Neural cell (in vitro differentiated cells): ENCODE data around the gene AP4S1. TPM values are rescaled to one million over a fixed set of nuclear protein-coding genes. Genes with fewer than 3 reads are reported as not detected.

ENCODE experiments used
- H2AFZ ChIP-seq: fragments of 200-600, 300-800 bp; sonication (generic), shearing (Covaris generic); 2 replicates; pipeline ENCODE4 v1.6.0; 2014; ENCODE audit warnings: low read depth, mild to moderate bottlenecking, antibody characterized with exemption, low read length, moderate library complexity
- H3F3A ChIP-seq: fragments of 200-600 bp; shearing (Covaris generic); 2 replicates; pipeline ENCODE4 v1.6.1; 2016; ENCODE audit warnings: mild to moderate bottlenecking, moderate library complexity, mixed read lengths, antibody characterized with exemption, low read length; ENCODE audit not compliant: insufficient read depth, poor library complexity, severe bottlenecking
- H3K27ac ChIP-seq: fragments of 200-600, 300-800 bp; sonication (generic), shearing (Covaris generic); 2 replicates; pipeline ENCODE4 v1.5.1; 2014; ENCODE audit warnings: mild to moderate bottlenecking, low read length, moderate library complexity
- H3K27me3 ChIP-seq: fragments of 300-800, 200-600 bp; sonication (generic), shearing (Covaris generic); 2 replicates; pipeline ENCODE4 v1.6.0; 2014; ENCODE audit warnings: mild to moderate bottlenecking, low read depth, low read length, moderate library complexity; ENCODE audit not compliant: insufficient read depth
- H3K36me3 ChIP-seq: fragments of 300-800, 200-600 bp; sonication (generic), shearing (Covaris generic); 2 replicates; pipeline ENCODE4 v1.5.1; 2014; ENCODE audit warnings: mild to moderate bottlenecking, antibody characterized with exemption, low read length, moderate library complexity; ENCODE audit not compliant: insufficient read depth
- H3K4me2 ChIP-seq: fragments of 300-800, 200-600 bp; sonication (generic), shearing (Covaris generic); 2 replicates; pipeline ENCODE4 v1.6.0; 2014; ENCODE audit warnings: mild to moderate bottlenecking, low read length
- H3K4me3 ChIP-seq: fragments of 300-800, 200-600 bp; sonication (generic), shearing (Covaris generic); 2 replicates; pipeline ENCODE4 v1.5.1; 2014; ENCODE audit warnings: mild to moderate bottlenecking, low read length, moderate library complexity
- H3K79me2 ChIP-seq: fragments of 200-600 bp; shearing (Covaris generic); replicated peaks from 2 replicates; pipeline ENCODE4 v1.6.0; 2014; ENCODE audit warnings: mild to moderate bottlenecking, low read length, moderate library complexity; ENCODE audit not compliant: insufficient read depth
- H3K9ac ChIP-seq: fragments of 300-800, 200-600 bp; sonication (generic), shearing (Covaris generic); 2 replicates; pipeline ENCODE4 v1.6.1; 2016; ENCODE audit warnings: mild to moderate bottlenecking, low read length, mixed read lengths
- H3K9me2 ChIP-seq: fragments of 200-600 bp; shearing (Covaris generic); 2 replicates; pipeline ENCODE4 v1.6.1; 2016; ENCODE audit warnings: mild to moderate bottlenecking, low read length, mixed read lengths; ENCODE audit not compliant: insufficient read depth
- H3K9me3 ChIP-seq: fragments of 200-600, 300-800 bp; sonication (generic), shearing (Covaris generic); 2 replicates; pipeline ENCODE4 v1.6.1; 2016; ENCODE audit warnings: mild to moderate bottlenecking, mixed run types, low read length, moderate library complexity, mixed read lengths
- H4K20me1 ChIP-seq: fragments of 200-600 bp; shearing (Covaris generic); 2 replicates; pipeline ENCODE4 v1.6.1; 2016; ENCODE audit warnings: mild to moderate bottlenecking, mixed run types; ENCODE audit not compliant: insufficient read depth
- EP300 ChIP-seq: fragments of 450-650 bp; conservative IDR thresholded peaks from 2 replicates; pipeline ENCODE4 v1.6.1; 2014; ENCODE audit warnings: antibody characterized with exemption, mild to moderate bottlenecking, moderate library complexity; ENCODE audit not compliant: poor library complexity, severe bottlenecking
- EZH2 ChIP-seq: fragments of 200-600, 300-800 bp; shearing (Covaris generic), sonication (generic); IDR thresholded peaks from 2 replicates; pipeline ENCODE4 v1.6.1; 2014; ENCODE audit warnings: antibody characterized with exemption, low read length, borderline replicate concordance, mild to moderate bottlenecking; ENCODE audit not compliant: insufficient read depth, poor library complexity, severe bottlenecking
- MXI1 ChIP-seq: fragments of 450-650 bp; conservative IDR thresholded peaks from 2 replicates; pipeline ENCODE4 v1.6.1; 2014; ENCODE audit warnings: antibody characterized with exemption, mild to moderate bottlenecking; ENCODE audit not compliant: poor library complexity, severe bottlenecking
- POLR2AphosphoS5 ChIP-seq: IDR thresholded peaks from 2 replicates; pipeline ENCODE4 v1.6.1; 2012
- RAD21 ChIP-seq: fragments of 450-650 bp; conservative IDR thresholded peaks from 2 replicates; pipeline ENCODE4 v1.6.1; 2014; ENCODE audit warnings: antibody characterized with exemption, mild to moderate bottlenecking, moderate library complexity
- SMC3 ChIP-seq: fragments of 450-650 bp; conservative IDR thresholded peaks from 2 replicates; pipeline ENCODE4 v1.6.1; 2014; ENCODE audit warnings: antibody characterized with exemption, mild to moderate bottlenecking, moderate library complexity; ENCODE audit not compliant: poor library complexity
- TAF1 ChIP-seq: IDR thresholded peaks from 2 replicates; pipeline ENCODE4 v1.6.1; 2012; ENCODE audit warnings: low read depth
- polyA plus RNA-seq: library from polyadenylated mRNA; depleted of rRNA; stranded (reverse); fragments of >200 nt; gene quantifications from 2 replicates; pipeline ENCODE4 v1.2.3, GENCODE V29; 2014
- TF ChIP-seq, protein P1 (sequence below): IDR thresholded peaks from 2 replicates; pipeline ENCODE4 v1.6.1; 2012; ENCODE audit warnings: borderline replicate concordance
- TF ChIP-seq, protein P2 (sequence below): fragments of 450-650 bp; IDR thresholded peaks from 2 replicates; pipeline ENCODE4 v1.5.1; 2014; ENCODE audit warnings: antibody characterized with exemption, mild to moderate bottlenecking, moderate library complexity; ENCODE audit not compliant: poor library complexity, severe bottlenecking

Gene AP4S1
- polyA plus RNA-seq, 1 donor from 2014 or later: 20.8 TPM

GRCh38 chr14:30999038-30999773 is 26.2 kb upstream of the AP4S1 start:
- Histone ChIP-seq H3K9me2 (no peaks in the 10 kb centered on the region), H3K36me3 (no peaks in the 10 kb centered on the region), H2AFZ (no peak overlapping the region), H3K27ac (no peak overlapping the region), H4K20me1 (no peaks in the 10 kb centered on the region), H3F3A (no peaks in the 10 kb centered on the region), H3K9me3 (peaks cover 5% of the 10 kb centered on the region), H3K27me3 (no peaks in the 10 kb centered on the region), H3K4me3 (no peak overlapping the region), H3K4me2 (no peak overlapping the region), H3K79me2 (peaks cover 67% of the 10 kb centered on the region), H3K9ac (no peak overlapping the region)
- no peak for TF ChIP-seq EZH2
- TF ChIP-seq, protein P1, sequence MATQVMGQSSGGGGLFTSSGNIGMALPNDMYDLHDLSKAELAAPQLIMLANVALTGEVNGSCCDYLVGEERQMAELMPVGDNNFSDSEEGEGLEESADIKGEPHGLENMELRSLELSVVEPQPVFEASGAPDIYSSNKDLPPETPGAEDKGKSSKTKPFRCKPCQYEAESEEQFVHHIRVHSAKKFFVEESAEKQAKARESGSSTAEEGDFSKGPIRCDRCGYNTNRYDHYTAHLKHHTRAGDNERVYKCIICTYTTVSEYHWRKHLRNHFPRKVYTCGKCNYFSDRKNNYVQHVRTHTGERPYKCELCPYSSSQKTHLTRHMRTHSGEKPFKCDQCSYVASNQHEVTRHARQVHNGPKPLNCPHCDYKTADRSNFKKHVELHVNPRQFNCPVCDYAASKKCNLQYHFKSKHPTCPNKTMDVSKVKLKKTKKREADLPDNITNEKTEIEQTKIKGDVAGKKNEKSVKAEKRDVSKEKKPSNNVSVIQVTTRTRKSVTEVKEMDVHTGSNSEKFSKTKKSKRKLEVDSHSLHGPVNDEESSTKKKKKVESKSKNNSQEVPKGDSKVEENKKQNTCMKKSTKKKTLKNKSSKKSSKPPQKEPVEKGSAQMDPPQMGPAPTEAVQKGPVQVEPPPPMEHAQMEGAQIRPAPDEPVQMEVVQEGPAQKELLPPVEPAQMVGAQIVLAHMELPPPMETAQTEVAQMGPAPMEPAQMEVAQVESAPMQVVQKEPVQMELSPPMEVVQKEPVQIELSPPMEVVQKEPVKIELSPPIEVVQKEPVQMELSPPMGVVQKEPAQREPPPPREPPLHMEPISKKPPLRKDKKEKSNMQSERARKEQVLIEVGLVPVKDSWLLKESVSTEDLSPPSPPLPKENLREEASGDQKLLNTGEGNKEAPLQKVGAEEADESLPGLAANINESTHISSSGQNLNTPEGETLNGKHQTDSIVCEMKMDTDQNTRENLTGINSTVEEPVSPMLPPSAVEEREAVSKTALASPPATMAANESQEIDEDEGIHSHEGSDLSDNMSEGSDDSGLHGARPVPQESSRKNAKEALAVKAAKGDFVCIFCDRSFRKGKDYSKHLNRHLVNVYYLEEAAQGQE: no peak
- TF ChIP-seq, protein P2, sequence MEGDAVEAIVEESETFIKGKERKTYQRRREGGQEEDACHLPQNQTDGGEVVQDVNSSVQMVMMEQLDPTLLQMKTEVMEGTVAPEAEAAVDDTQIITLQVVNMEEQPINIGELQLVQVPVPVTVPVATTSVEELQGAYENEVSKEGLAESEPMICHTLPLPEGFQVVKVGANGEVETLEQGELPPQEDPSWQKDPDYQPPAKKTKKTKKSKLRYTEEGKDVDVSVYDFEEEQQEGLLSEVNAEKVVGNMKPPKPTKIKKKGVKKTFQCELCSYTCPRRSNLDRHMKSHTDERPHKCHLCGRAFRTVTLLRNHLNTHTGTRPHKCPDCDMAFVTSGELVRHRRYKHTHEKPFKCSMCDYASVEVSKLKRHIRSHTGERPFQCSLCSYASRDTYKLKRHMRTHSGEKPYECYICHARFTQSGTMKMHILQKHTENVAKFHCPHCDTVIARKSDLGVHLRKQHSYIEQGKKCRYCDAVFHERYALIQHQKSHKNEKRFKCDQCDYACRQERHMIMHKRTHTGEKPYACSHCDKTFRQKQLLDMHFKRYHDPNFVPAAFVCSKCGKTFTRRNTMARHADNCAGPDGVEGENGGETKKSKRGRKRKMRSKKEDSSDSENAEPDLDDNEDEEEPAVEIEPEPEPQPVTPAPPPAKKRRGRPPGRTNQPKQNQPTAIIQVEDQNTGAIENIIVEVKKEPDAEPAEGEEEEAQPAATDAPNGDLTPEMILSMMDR: no peak
- no peak for TF ChIP-seq MXI1
- TF ChIP-seq POLR2AphosphoS5: no peak
- TF ChIP-seq SMC3: no peak

- no peaks in the 10 kb centered on the region for H3K36me3 ChIP-seq
- no peak overlapping the region for H3K4me2 ChIP-seq
- no peaks in the 10 kb centered on the region for H3K27me3 ChIP-seq
- no peak overlapping the region for H3K9ac ChIP-seq
- H3K27ac ChIP-seq: no peak overlapping the region
- no peak overlapping the region for H2AFZ ChIP-seq
- no peak overlapping the region for H3K4me3 ChIP-seq
- TF ChIP-seq EZH2: no peak
- TF ChIP-seq SMC3: no peak
- no peak for TF ChIP-seq MXI1
- TF ChIP-seq, protein P1: no peak
- TF ChIP-seq, protein P2: no peak
- no peak for TF ChIP-seq EP300
- TF ChIP-seq RAD21: no peak
- no peak for TF ChIP-seq POLR2AphosphoS5
- no peak for TF ChIP-seq TAF1
- H3F3A ChIP-seq: no peaks in the 10 kb centered on the region
- H4K20me1 ChIP-seq: no peaks in the 10 kb centered on the region
- H3K79me2 ChIP-seq: peaks cover 60% of the 10 kb centered on the region
- H3K9me2 ChIP-seq: no peaks in the 10 kb centered on the region
- H3K9me3 ChIP-seq: peaks cover 5% of the 10 kb centered on the region
Measured at GRCh38 chr14:31000629-31001338, 24.7 kb upstream of the AP4S1 start.
